Activated T-helper 1 cell treated with anti-CD3 and anti-CD28 coated beads, Interleukin-12 subunit alpha, Interleukin-12 subunit beta, Interleukin-2, Interleukin-4 antibody, amounts not matched to agents 30 ng/mL and 10 ng/mL and 1 ng/mL, durations not matched to agents 14 hours and 24 hours and 36 hours (primary cell): ENCODE measurements around the gene KATNB1. TPM values are rescaled to one million over a fixed set of nuclear protein-coding genes. Genes with fewer than 3 reads are reported as not detected.
"Not testable (repeated sequence)": the region's sequence is repeated elsewhere in the genome, so short reads cannot be mapped to it uniquely, and the experiment has no call there.

Source experiments
- DNase-seq: peaks from one replicate; pipeline ENCODE4 v3.0.0; 2021; ENCODE audit warnings: low spot score
- H3K27ac Mint-ChIP-seq: one replicate; pipeline ENCODE4 v1.8.0; 2021; ENCODE audit warnings: mild to moderate bottlenecking, mixed read lengths
- H3K27me3 Mint-ChIP-seq: one replicate; pipeline ENCODE4 v1.8.0; 2022; ENCODE audit warnings: mild to moderate bottlenecking, moderate library complexity, mixed read lengths; ENCODE audit not compliant: insufficient read depth
- H3K36me3 Mint-ChIP-seq: one replicate; pipeline ENCODE4 v1.8.0; 2021; ENCODE audit warnings: low read depth, mixed read lengths
- H3K4me1 Mint-ChIP-seq: one replicate; pipeline ENCODE4 v1.8.0; 2021; ENCODE audit warnings: low read depth, mixed read lengths
- H3K4me3 Mint-ChIP-seq: one replicate; pipeline ENCODE4 v1.8.0; 2021; ENCODE audit warnings: mild to moderate bottlenecking, moderate library complexity, mixed read lengths
- H3K9me3 Mint-ChIP-seq: one replicate; pipeline ENCODE4 v1.8.0; 2021; ENCODE audit warnings: mixed read lengths
- intact Hi-C: fragments of 100-400 bp; cut with micrococcal nuclease; formaldehyde crosslinking; loops from one replicate; pipeline ENCODE4 v1.15.1; 2024
- total RNA-seq: library from RNA; stranded (reverse); gene quantifications from 2 replicates; pipeline ENCODE4 v1.2.3, GENCODE V29; 2022

The KATNB1 gene
- total RNA-seq, 1 donor from 2014 or later = 46.1 TPM

GRCh38 chr16:57744642-57744903 lies 9.0 kb downstream of the KATNB1 start:
- intact Hi-C loops = no loop called here
- Mint-ChIP-seq H3K36me3 (peaks cover 2% of the 10 kb centered on the region), H3K4me1 (no peaks in the 10 kb centered on the region), H3K27ac (no peak overlapping the region), H3K4me3 (no peak overlapping the region), H3K9me3 (no peaks in the 10 kb centered on the region), H3K27me3 (no peaks in the 10 kb centered on the region)
- no peak for DNase-seq

- H3K4me1 Mint-ChIP-seq = no peaks in the 10 kb centered on the region
- intact Hi-C loops = no loop called here
- H3K27ac Mint-ChIP-seq = no peak overlapping the region
- DNase-seq = no peak
- peaks cover 2% of the 10 kb centered on the region for H3K36me3 Mint-ChIP-seq
- H3K9me3 Mint-ChIP-seq = no peaks in the 10 kb centered on the region
- H3K27me3 Mint-ChIP-seq = no peaks in the 10 kb centered on the region
- H3K4me3 Mint-ChIP-seq = no peak overlapping the region
Measured at GRCh38 chr16:57745768-57746167, 10.2 kb downstream of the KATNB1 start.

- H3K36me3 Mint-ChIP-seq, intact Hi-C loops, H3K9me3 Mint-ChIP-seq, H3K4me3 Mint-ChIP-seq, H3K4me1 Mint-ChIP-seq, DNase-seq, H3K27ac Mint-ChIP-seq, H3K27me3 Mint-ChIP-seq: not testable (repeated sequence)
Measured at GRCh38 chr16:57746316-57746715, 10.7 kb downstream of the KATNB1 start.

- intact Hi-C loops = no loop called here
- Mint-ChIP-seq H3K4me3 (no peak overlapping the region), H3K9me3 (no peaks in the 10 kb centered on the region), H3K27ac (no peak overlapping the region), H3K4me1 (no peaks in the 10 kb centered on the region), H3K27me3 (no peaks in the 10 kb centered on the region), H3K36me3 (no peaks in the 10 kb centered on the region)
- no peak for DNase-seq
Measured at GRCh38 chr16:57747091-57747490, 11.5 kb downstream of the KATNB1 start.

GRCh38 chr16:57747496-57747895 lies 11.9 kb downstream of the KATNB1 start:
- Mint-ChIP-seq H3K4me1 (no peaks in the 10 kb centered on the region), H3K27ac (no peak overlapping the region), H3K27me3 (no peaks in the 10 kb centered on the region), H3K9me3 (no peaks in the 10 kb centered on the region), H3K36me3 (no peaks in the 10 kb centered on the region), H3K4me3 (no peak overlapping the region)
- intact Hi-C loops = no loop called here
- DNase-seq = no peak

GRCh38 chr16:57747996-57748395 lies 12.4 kb downstream of the KATNB1 start:
- Mint-ChIP-seq H3K27me3 (no peaks in the 10 kb centered on the region), H3K4me3 (no peak overlapping the region), H3K27ac (no peak overlapping the region), H3K36me3 (no peaks in the 10 kb centered on the region), H3K4me1 (no peaks in the 10 kb centered on the region), H3K9me3 (no peaks in the 10 kb centered on the region)
- intact Hi-C loops = no loop called here
- DNase-seq = no peak

- Mint-ChIP-seq H3K36me3 (no peaks in the 10 kb centered on the region), H3K27me3 (no peaks in the 10 kb centered on the region), H3K27ac (no peak overlapping the region), H3K4me1 (no peaks in the 10 kb centered on the region), H3K9me3 (no peaks in the 10 kb centered on the region), H3K4me3 (no peak overlapping the region)
- no peak for DNase-seq
- intact Hi-C loops = no loop called here
Measured at GRCh38 chr16:57748596-57748995, 13.0 kb downstream of the KATNB1 start.

- intact Hi-C loops = no loop called here
- Mint-ChIP-seq H3K4me1 (no peaks in the 10 kb centered on the region), H3K36me3 (no peaks in the 10 kb centered on the region), H3K9me3 (no peaks in the 10 kb centered on the region), H3K4me3 (no peak overlapping the region), H3K27ac (no peak overlapping the region), H3K27me3 (no peaks in the 10 kb centered on the region)
- DNase-seq = no peak
Measured at GRCh38 chr16:57749101-57749692, 13.6 kb downstream of the KATNB1 start.

GRCh38 chr16:57749856-57750452 lies 14.4 kb downstream of the KATNB1 start:
- H3K27ac Mint-ChIP-seq = no peak overlapping the region
- no peak overlapping the region for H3K4me3 Mint-ChIP-seq
- H3K4me1 Mint-ChIP-seq = no peaks in the 10 kb centered on the region
- no peak for DNase-seq
- H3K9me3 Mint-ChIP-seq = no peaks in the 10 kb centered on the region
- intact Hi-C loops = no loop called here
- H3K27me3 Mint-ChIP-seq = no peaks in the 10 kb centered on the region
- H3K36me3 Mint-ChIP-seq = no peaks in the 10 kb centered on the region

GRCh38 chr16:57750796-57751538 lies 15.4 kb downstream of the KATNB1 start:
- H3K27me3 Mint-ChIP-seq = no peaks in the 10 kb centered on the region
- DNase-seq = no peak
- H3K27ac Mint-ChIP-seq = no peak overlapping the region
- no peaks in the 10 kb centered on the region for H3K4me1 Mint-ChIP-seq
- H3K36me3 Mint-ChIP-seq = no peaks in the 10 kb centered on the region
- no peak overlapping the region for H3K4me3 Mint-ChIP-seq
- no peaks in the 10 kb centered on the region for H3K9me3 Mint-ChIP-seq
- intact Hi-C loops = no loop called here

GRCh38 chr16:57751539-57752202 lies 16.1 kb downstream of the KATNB1 start:
- no peak overlapping the region for H3K27ac Mint-ChIP-seq
- no peaks in the 10 kb centered on the region for H3K36me3 Mint-ChIP-seq
- H3K9me3 Mint-ChIP-seq = no peaks in the 10 kb centered on the region

GRCh38 chr16:57752203-57752580 lies 16.6 kb downstream of the KATNB1 start:
- no peaks in the 10 kb centered on the region for H3K4me1 Mint-ChIP-seq
- no peak overlapping the region for H3K27ac Mint-ChIP-seq
- H3K4me3 Mint-ChIP-seq = no peak overlapping the region
- DNase-seq = no peak
- no peaks in the 10 kb centered on the region for H3K27me3 Mint-ChIP-seq
- intact Hi-C loops = no loop called here
- no peaks in the 10 kb centered on the region for H3K36me3 Mint-ChIP-seq
- no peaks in the 10 kb centered on the region for H3K9me3 Mint-ChIP-seq

More at GRCh38 chr16:57751539-57752202, 16.1 kb downstream of the KATNB1 start:
- Mint-ChIP-seq H3K4me1 (no peaks in the 10 kb centered on the region), H3K4me3 (no peak overlapping the region), H3K27me3 (no peaks in the 10 kb centered on the region)
- no peak for DNase-seq
- intact Hi-C loops = no loop called here
